ENCODE measurements around the gene BARX2. TPM values are rescaled to one million over a fixed set of nuclear protein-coding genes. Genes with fewer than 3 reads are reported as not detected.

Gene BARX2
- total and polyA plus RNA-seq, 2 of the 4 experiments (the other 2 are of a cell fraction) = not detected

DNA sequence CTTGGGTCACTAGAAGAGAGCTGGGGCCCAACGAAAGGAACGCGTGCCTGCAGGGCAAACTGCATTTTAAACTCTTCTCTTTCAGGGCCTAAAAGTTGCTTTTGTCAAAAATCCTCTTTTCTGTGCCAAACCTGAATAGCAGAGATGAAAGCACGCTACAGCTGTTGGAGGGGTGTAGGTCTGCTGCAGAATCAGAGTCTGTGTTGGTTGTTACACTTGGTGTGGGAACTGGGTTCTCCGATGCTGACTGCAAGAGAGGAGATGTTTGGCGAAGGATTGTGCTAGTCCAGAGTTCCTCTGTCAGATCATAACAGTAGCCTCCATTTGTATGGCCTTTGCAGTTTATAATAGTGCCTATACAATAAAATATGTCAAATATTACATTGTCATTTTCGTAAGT, 41.8 kb downstream of the BARX2 start:
- BruUV-seq (replicated peaks) = no TSS peak
- no peak overlapping the region for H2AK9ac ChIP-seq (replicated peaks; ENCODE audit: low read depth, low read length, poor library complexity)
- peaks cover 4% of the 10 kb centered on the region; the same call in 1 of the 2 replicates for H3K9me3 ChIP-seq (ENCODE audit: control insufficient read depth, insufficient read depth, low read length)
- no peak overlapping the region for H2BK15ac ChIP-seq (ENCODE audit: low read depth, low read length)
- no peak overlapping the region for H3K56ac ChIP-seq (ENCODE audit: extremely low read depth, insufficient read depth, low read length)
- no peaks in the 10 kb centered on the region for H3K36me3 ChIP-seq (ENCODE audit: control insufficient read depth, insufficient read depth, low read length)
- H2AK5ac ChIP-seq (ENCODE audit: low read depth, low read length) = no peak overlapping the region
- no peak overlapping the region for H2BK5ac ChIP-seq (ENCODE audit: low read depth, low read length, poor library complexity, severe bottlenecking)
- H4K8ac ChIP-seq (ENCODE audit: low read depth in 2 of 2, low read length in 2 of 2) = no peak overlapping the region
- CTCF ChIA-PET = interaction anchor here (0.5 kb wide), 1 partner anchor 1904 kb away, joined by 4 read pairs; no protein-coding TSS in a partner anchor
- no peaks in the 10 kb centered on the region for H3K9me1 ChIP-seq (ENCODE audit: insufficient read depth, low read length)
- H2BK20ac ChIP-seq (ENCODE audit: low read depth, low read length) = no peak overlapping the region
- H3K4me3 ChIP-seq (ENCODE audit: insufficient read depth, low read depth, low read length) = no peak overlapping the region
- TF ChIP-seq CEBPB (IDR thresholded peaks at IDR 0.05; ENCODE audit: low read depth, low read length) (no peak), RAD21 (IDR thresholded peaks at IDR 0.05; ENCODE audit: low read length) (no peak), SMC3 (IDR thresholded peaks at IDR 0.05; ENCODE audit: low read depth, low read length) (no peak), NFE2L2 (IDR thresholded peaks at IDR 0.05; ENCODE audit: low read depth, low read length) (no peak), FOS (IDR thresholded peaks at IDR 0.05; ENCODE audit: low read depth, low read length) (no peak), MAFK (IDR thresholded peaks at IDR 0.05; ENCODE audit: low read depth, low read length) (no peak), BHLHE40 (IDR thresholded peaks at IDR 0.05; ENCODE audit: low read depth, low read length) (no peak), CHD1 (IDR thresholded peaks at IDR 0.05; ENCODE audit: low read depth, low read length) (no peak), RCOR1 (IDR thresholded peaks at IDR 0.05; ENCODE audit: insufficient replicate concordance, low read length) (no peak)
- TF ChIP-seq, protein P1, sequence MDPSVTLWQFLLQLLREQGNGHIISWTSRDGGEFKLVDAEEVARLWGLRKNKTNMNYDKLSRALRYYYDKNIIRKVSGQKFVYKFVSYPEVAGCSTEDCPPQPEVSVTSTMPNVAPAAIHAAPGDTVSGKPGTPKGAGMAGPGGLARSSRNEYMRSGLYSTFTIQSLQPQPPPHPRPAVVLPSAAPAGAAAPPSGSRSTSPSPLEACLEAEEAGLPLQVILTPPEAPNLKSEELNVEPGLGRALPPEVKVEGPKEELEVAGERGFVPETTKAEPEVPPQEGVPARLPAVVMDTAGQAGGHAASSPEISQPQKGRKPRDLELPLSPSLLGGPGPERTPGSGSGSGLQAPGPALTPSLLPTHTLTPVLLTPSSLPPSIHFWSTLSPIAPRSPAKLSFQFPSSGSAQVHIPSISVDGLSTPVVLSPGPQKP (IDR thresholded peaks at IDR 0.05; ENCODE audit: borderline replicate concordance, low read depth, low read length) = no peak
- TF ChIP-seq, protein P2, sequence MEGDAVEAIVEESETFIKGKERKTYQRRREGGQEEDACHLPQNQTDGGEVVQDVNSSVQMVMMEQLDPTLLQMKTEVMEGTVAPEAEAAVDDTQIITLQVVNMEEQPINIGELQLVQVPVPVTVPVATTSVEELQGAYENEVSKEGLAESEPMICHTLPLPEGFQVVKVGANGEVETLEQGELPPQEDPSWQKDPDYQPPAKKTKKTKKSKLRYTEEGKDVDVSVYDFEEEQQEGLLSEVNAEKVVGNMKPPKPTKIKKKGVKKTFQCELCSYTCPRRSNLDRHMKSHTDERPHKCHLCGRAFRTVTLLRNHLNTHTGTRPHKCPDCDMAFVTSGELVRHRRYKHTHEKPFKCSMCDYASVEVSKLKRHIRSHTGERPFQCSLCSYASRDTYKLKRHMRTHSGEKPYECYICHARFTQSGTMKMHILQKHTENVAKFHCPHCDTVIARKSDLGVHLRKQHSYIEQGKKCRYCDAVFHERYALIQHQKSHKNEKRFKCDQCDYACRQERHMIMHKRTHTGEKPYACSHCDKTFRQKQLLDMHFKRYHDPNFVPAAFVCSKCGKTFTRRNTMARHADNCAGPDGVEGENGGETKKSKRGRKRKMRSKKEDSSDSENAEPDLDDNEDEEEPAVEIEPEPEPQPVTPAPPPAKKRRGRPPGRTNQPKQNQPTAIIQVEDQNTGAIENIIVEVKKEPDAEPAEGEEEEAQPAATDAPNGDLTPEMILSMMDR (conservative IDR thresholded peaks at IDR 0.05; ENCODE audit: low read depth, low read length) = no peak
- H3K18ac ChIP-seq (ENCODE audit: low read depth, low read length) = no peak overlapping the region
- in situ Hi-C loops (cut with MboI; ENCODE audit: low sequenced_read_pairs) = no loop called here
- H3K27me3 ChIP-seq (ENCODE audit: control insufficient read depth, insufficient read depth, low read length) = no peaks in the 10 kb centered on the region
- POLR2A ChIA-PET (ENCODE audit: unreplicated experiment) = no interaction called here
- WGBS, 2 experiments (ENCODE audit: extremely low coverage in 2 of 2, insufficient read length in 1 of 2) = no CpG with 5 or more reads among the region's 7 CpGs
- no peak overlapping the region for H3K23ac ChIP-seq (ENCODE audit: low read depth, low read length)
- H3K9ac ChIP-seq (ENCODE audit: low read depth, low read length) = no peak overlapping the region
- no peak overlapping the region for H4K91ac ChIP-seq (ENCODE audit: insufficient read depth, low read depth, low read length)
- H4K20me1 ChIP-seq (ENCODE audit: insufficient read depth, low read length) = no peaks in the 10 kb centered on the region
- dilution Hi-C loops (cut with HindIII; ENCODE audit: low sequenced_read_pairs, unreplicated experiment) = no loop called here
- no peak overlapping the region for H2BK120ac ChIP-seq (ENCODE audit: low read depth, low read length)
- H3K4ac ChIP-seq (ENCODE audit: low read depth, low read length) = no peak overlapping the region
- no peaks in the 10 kb centered on the region for H3K79me1 ChIP-seq (ENCODE audit: low read depth in 1 of 2, low read length in 2 of 2)
- ATAC-seq (ENCODE audit: low read depth) (no peak), DNase-seq (no peak)
- no peak overlapping the region for H2AFZ ChIP-seq (replicated peaks; ENCODE audit: low read length, poor library complexity)
- no peaks in the 10 kb centered on the region for H3K4me1 ChIP-seq (ENCODE audit: control insufficient read depth, insufficient read depth, low read length)
- H3K27ac ChIP-seq (ENCODE audit: insufficient read depth, low read length) = no peak overlapping the region
- intact Hi-C loops (cut with micrococcal nuclease) = no loop called here
- no peak overlapping the region for H3K14ac ChIP-seq (replicated peaks; ENCODE audit: low read depth, low read length)
- H3K4me2 ChIP-seq (ENCODE audit: low read depth, low read length) = no peak overlapping the region
- no peak overlapping the region for H4K5ac ChIP-seq (ENCODE audit: low read depth, low read length)

Measured in IMR-90 (cell line).